Stimulated activated CD4-positive, alpha-beta T cell treated with anti-CD3 and anti-CD28 coated beads, Interleukin-2, amount 100 ng/mL, for 4 hours (primary cell): ENCODE results near the gene SDC4.

Source experiments
- DNase-seq: peaks from one replicate; pipeline ENCODE4 v3.0.0-alpha.2; 2020; ENCODE audit warnings: low read depth

Gene SDC4

GRCh38 chr20:45343532-45344167 lies 4.6 kb downstream of the SDC4 start:
- no peak for DNase-seq

GRCh38 chr20:45342855-45343531 lies 5.2 kb downstream of the SDC4 start:
- DNase-seq = no peak

- DNase-seq = no peak
Measured at GRCh38 chr20:45341939-45342854, 6.0 kb downstream of the SDC4 start.

DNA sequence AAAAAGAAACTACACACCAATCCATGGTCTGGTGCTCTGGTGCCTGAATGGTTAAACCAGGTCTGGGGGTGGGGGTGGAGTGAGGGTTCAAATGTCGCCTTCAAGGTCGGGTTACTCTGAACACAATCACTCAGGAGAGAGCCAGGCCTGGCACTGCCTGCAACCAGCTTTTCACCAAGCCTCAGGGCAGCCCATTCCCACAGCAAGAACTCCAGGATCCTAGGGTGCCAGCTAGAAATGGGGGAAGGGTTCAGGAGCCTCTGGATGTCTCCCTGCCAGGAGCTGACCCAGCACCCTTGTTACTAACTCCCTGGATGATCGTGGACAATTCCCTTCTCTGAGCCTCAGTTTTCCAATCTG lies 6.7 kb downstream of the SDC4 start:
- DNase-seq = no peak

DNA sequence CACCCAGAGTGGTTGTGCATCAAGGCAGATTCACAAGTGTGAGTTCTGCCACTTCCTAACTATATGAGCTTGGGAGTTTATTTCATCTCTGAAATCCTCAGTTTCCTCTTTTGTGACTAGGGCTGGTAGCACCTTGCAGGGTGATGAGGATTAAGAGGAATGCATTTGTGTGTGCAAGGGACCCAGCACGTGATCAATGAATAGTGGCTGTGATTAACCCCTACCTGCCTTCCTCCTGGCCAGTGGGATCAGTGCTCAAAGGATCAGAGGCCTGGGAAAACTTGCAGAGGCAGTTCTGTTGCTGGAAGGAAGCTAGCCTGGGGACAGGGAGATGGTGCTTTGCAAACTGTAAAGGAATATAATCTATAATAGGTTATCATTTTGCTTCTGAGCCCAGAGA lies 7.3 kb downstream of the SDC4 start:
- DNase-seq = no peak

- DNase-seq = no peak
Measured at GRCh38 chr20:45340236-45340847, 7.9 kb downstream of the SDC4 start.

- DNase-seq = no peak
Measured at GRCh38 chr20:45339799-45340198, 8.4 kb downstream of the SDC4 start.

DNA sequence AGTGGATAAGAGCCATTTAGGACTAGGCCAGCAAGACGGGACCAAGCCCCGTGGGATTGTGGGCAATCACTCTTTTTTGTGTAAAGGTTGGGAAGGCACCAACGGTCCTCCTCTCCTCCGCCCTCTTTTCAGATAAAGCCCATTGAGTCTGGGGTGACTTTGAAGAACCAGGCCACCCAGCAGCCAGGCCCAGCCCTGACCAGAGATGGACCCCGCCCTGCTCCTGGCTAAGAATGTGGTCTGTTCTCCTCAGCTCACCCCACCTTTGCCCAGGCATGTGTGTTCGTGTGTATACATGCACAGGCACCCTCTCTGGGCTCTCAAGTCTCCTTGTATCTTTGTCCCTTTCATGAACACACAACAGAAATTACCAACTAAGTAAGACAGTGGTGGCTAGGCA lies 9.1 kb downstream of the SDC4 start:
- DNase-seq = no peak

DNA sequence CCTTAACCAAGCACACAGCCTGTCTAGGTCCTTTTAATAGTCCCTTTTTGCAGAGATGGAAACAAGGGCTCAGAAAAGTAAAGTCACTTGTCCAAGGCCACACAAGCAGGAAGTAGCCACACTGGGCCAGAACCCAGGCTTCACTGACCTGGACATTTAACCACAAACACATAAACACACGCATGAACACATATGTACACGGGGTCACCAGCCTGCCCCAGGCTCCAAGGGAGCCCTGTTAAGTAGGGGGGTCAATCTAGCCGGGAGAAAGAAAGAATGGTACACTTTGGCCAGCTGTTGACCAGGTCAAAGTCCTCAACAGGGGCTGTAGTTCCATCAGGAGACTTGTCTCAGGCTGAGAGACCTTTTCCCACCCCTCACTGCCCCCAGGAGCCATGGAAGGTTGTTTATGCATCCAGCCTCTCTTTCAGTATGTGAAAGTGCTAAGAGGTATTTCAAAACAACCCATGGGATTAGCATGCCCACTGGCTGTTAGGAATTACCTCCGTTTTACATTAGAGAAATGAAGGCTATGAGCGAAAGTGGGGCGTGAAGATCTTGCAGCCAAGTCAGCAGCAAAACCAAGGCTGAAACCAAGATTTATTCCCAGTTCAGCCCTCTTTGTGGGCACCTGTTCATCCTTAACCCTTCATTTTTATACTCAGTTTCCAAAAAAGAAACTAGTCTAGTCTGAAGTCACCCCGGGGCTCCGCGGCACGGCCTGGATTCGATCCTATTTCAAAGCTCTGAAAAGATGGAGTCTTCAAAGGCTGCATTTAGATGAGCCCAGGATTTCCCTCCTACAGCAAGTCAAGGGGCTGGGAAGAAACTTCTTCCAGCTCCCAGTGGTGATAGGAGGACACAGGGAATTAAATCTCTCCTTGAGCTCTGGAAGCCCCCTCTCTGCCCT lies 9.8 kb downstream of the SDC4 start:
- DNase-seq = no peak

DNA sequence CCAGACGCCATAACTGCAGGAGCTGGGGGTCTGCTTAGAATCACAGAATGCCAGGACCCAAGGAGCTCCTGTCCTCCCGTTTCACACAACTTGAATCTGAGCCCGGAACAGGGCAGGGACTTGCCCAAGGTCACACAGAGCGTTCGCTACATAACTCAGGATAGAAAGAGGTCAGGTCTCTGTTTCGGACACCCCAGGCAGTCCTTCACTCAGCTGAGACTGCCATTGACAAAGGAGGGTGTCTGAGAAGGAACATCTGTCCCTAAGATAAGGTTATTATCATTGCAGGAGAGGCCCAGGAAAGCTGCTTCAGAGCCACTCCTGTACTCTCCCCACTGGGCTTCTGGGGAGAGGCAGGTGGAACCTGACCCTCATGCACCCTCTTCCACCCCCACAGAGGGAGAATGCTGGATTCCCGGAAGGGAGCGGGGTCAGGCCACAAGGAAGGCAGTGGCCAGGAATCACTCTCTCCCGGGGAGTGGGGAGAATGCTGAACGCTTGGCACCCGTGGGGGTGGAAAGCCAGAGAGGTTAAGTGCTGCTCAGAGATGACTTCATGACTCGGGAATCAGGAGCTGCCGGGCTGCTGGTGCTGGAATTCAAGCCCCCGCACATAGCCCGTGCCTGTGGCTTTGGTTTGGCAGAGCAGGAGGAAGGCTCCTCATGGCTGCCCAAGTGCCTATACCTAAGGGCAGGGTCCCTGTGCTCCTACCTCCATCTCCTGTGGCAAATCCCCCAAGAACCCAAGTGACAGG lies 10.7 kb downstream of the SDC4 start:
- DNase-seq = no peak

GRCh38 chr20:45336530-45337366 lies 11.5 kb downstream of the SDC4 start:
- DNase-seq = no peak

DNA sequence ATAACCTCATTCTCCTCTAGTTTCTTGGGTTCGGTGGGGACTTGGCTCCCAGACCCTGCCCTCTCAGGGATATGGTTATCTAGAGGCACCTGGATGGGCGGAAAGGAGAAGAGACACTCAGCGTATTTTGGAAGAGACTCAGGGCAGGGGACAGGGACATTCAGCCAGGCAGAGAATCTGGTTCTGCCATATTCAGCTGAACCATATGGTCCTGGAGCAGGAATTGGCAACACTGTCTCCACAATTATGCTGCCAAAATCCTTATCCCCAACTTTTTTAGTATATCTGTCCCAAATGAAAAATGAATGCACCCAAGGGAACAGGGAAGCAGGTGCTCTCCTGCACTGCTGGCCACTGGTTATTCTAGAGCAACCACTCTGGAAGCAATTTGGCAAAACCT lies 17.7 kb downstream of the SDC4 start:
- no peak for DNase-seq

DNA sequence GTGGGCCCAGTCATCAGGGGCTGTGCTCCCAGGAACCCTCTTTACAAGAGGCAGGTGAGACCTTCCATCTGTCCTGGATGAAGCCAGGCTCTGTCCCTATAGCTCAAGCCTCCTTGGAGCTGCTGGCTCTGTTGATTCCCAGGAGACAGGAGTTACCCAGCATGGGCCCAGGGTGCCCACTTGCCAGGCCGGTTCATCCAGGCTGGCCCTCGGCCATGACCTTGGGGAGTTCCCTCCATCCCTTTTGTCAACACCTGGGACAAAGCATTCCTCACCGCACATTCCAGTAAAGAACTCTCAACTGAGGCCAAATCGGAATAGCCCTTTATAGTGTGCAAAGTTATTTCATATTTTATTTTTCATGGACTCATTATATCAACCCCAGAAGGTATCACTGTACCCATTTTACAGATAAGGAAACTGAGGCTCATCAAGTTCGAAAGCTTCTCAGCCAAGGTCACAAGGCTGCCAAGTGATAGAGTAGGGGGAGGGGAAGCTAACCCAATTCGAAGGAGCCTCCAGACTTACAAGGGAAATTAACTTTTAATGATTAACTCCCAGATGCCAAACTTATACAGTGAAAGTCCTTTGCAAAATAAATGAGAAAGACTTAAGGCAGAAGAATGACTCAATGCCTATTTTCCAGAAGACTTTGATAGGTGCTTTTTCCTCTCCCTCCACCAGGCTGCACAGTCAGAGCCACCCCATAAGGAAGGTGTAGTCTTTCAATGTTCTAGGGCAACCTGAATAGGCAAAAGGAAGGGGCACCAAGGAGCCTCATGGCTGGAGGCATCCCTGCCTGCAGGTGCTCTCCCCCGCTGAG lies 18.5 kb downstream of the SDC4 start:
- no peak for DNase-seq

DNA sequence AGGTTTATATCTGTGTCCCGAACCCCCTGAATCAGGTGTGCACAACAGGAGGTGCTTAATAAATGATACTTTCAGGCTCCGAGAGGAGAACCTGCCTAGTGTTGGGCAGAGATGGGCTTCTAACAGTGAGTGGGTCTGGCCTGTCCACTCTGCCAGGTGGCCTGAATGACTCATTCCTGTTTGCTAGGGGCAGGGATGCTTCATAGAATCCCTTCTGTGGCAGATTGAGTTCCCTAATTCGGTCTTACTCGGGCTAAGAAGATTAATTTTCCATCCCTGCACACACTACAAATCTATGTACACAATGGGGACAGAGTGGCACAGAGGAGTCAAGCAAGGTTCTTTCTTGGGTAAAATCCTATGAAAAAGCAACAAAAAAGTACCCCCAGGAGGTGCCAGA lies 19.8 kb downstream of the SDC4 start:
- DNase-seq = no peak

DNA sequence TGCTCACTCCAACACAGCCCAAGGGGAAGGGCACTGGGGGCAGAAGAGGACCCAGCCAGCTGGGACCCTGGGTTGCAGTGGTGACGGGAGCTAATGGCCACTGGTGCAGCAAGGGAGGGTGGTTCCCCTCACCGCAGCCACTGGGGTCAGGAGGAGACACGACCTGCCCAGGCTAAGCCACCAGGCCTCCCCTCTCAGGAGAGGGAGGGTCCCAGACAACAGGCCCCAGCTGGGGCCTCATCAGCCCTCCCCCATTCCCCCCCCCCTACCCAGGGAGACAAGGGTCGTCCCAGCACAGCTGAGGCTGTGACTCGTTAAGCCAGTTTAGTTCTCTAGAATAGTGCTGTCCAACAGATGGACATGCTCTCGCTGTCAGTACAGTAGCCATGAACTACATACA lies 22.9 kb downstream of the SDC4 start:
- DNase-seq = no peak

- DNase-seq = no peak
Measured at GRCh38 chr20:45323731-45324130, 24.5 kb downstream of the SDC4 start.

- no peak for DNase-seq
Measured at GRCh38 chr20:45322952-45323383, 25.3 kb downstream of the SDC4 start.

DNA sequence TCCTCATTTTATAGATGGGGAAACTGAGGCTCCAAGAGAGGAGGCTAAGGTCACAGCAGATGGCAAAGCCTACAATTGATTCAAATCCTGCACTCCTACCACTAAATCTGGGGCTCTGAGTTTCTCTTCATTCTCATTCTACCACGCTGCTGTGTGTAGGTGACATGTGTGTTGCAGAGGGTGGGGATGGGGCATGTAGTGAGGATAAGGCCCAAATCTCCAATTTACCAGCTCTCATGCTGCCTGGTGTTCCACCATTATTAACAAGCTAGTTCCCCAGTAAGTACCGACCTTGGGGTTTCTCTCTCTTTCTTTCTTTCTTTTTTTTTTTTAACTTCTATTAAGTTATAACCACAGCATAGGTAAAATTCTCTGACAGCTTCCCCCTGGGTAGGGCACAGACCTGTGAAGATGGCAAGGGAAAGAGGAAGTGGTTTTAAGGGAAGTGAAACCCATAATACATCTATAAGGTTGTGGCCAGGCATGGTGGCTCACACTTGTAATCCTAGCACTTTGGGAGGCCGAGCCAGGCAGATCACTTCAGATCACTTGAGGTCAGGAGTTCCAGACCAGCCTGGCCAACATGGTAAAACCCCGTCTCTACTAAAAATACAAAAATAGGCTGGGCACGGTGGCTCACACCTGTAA lies 27.2 kb downstream of the SDC4 start:
- no peak for DNase-seq
